Common myeloid progenitor, CD34-positive (primary cell): Measurements from ENCODE around the gene SLMAP.

Source experiments
- CTCF ChIA-PET: fragments of 350-600 bp; sonication (Branson Sonifier 250); formaldehyde crosslinking; loops from one replicate; lab custom pipeline; 2021; ENCODE audit warnings: antibody characterized with exemption; lab: Charles Lee
- POLR2A ChIA-PET: fragments of 350-600 bp; sonication (Branson Sonifier 250); formaldehyde crosslinking; loops from one replicate; lab custom pipeline; 2021; ENCODE audit warnings: antibody characterized with exemption; lab: Charles Lee
- DNase-seq, 3 donors: peaks; one replicate each; pipeline versions ENCODE4 v3.0.0 to v3.0.0-alpha.2; 2013
- H3K27ac ChIP-seq, 2 experiments: 1 replicate in 1 of 2; 2 replicates in 1 of 2; pipeline ENCODE4 v1.7.0; 2013; ENCODE audit warnings: inconsistent platforms in 2 of 2, low read length in 2 of 2, mild to moderate bottlenecking in 2 of 2, low read depth in 1 of 2, moderate library complexity in 1 of 2; ENCODE audit not compliant: severe bottlenecking in 2 of 2, insufficient read depth in 1 of 2, poor library complexity in 1 of 2
- H3K27me3 ChIP-seq, 5 experiments: replicated peaks in 2 of 5; 1 replicate in 3 of 5; 2 replicates in 2 of 5; pipeline versions ENCODE4 v1.6.1 to v1.7.0; 2013; ENCODE audit warnings: low read length in 4 of 5, mild to moderate bottlenecking in 2 of 5, moderate library complexity in 2 of 5, inconsistent platforms in 1 of 5; ENCODE audit not compliant: insufficient read depth in 5 of 5, control insufficient read depth in 4 of 5
- H3K36me3 ChIP-seq, 4 experiments: 1 replicate in 2 of 4; 2 replicates in 2 of 4; pipeline versions ENCODE4 v1.6.1 to v1.7.0; 2013; ENCODE audit warnings: low read length in 3 of 4, control low read depth in 1 of 4, mild to moderate bottlenecking in 1 of 4; ENCODE audit not compliant: control insufficient read depth in 4 of 4, insufficient read depth in 4 of 4
- H3K4me1 ChIP-seq, 4 experiments: 1 replicate in 3 of 4; 2 replicates in 1 of 4; pipeline versions ENCODE4 v1.6.1 to v1.7.1; 2013; ENCODE audit warnings: low read length in 3 of 4, mild to moderate bottlenecking in 3 of 4, control low read depth in 1 of 4, inconsistent platforms in 1 of 4, moderate library complexity in 1 of 4; ENCODE audit not compliant: control insufficient read depth in 4 of 4, insufficient read depth in 4 of 4; ENCODE audit errors: control extremely low read depth in 1 of 4
- H3K4me3 ChIP-seq, 7 experiments: 1 replicate in 4 of 7; 2 replicates in 3 of 7; pipeline versions ENCODE4 v1.5.1 to v1.7.0; 2013; ENCODE audit warnings: mild to moderate bottlenecking in 7 of 7, low read length in 6 of 7, moderate library complexity in 6 of 7, inconsistent platforms in 2 of 7, low read depth in 2 of 7, control low read depth in 1 of 7; ENCODE audit not compliant: insufficient read depth in 4 of 7, control insufficient read depth in 1 of 7; ENCODE audit errors: extremely low read depth in 1 of 7
- H3K9me3 ChIP-seq, 5 experiments: 1 replicate in 4 of 5; 2 replicates in 1 of 5; pipeline versions ENCODE4 v1.6.1 to v1.7.1; 2013; ENCODE audit warnings: low read length in 4 of 5, mild to moderate bottlenecking in 2 of 5, inconsistent platforms in 1 of 5, low read depth in 1 of 5, moderate library complexity in 1 of 5; ENCODE audit not compliant: control insufficient read depth in 4 of 5, insufficient read depth in 2 of 5; ENCODE audit errors: control extremely low read depth in 1 of 5
- WGBS: methylation state at CpG from one replicate; pipeline ENCODE4 v1.1.5; 2013; ENCODE audit not compliant: insufficient coverage; 5-methylcytosine and 5-hydroxymethylcytosine counted together

SLMAP gene

GRCh38 chr3:57718118-57718517 is 38.0 kb upstream of the SLMAP start:
- ChIA-PET POLR2A (no interaction called here), CTCF (no interaction called here)
- H3K4me3 ChIP-seq: no peak overlapping the region
- no peaks in the 10 kb centered on the region for H3K27me3 ChIP-seq
- H3K4me1 ChIP-seq: no peaks in the 10 kb centered on the region
- H3K27ac ChIP-seq: no peak overlapping the region
- H3K9me3 ChIP-seq: no peaks in the 10 kb centered on the region
- DNase-seq: no peak
- H3K36me3 ChIP-seq: no peaks in the 10 kb centered on the region
- no CpG with 5 or more reads among the region's 1 CpG for WGBS

GRCh38 chr3:57726397-57726796 is 29.7 kb upstream of the SLMAP start:
- no peak for DNase-seq
- Histone ChIP-seq H3K27me3 (no peaks in the 10 kb centered on the region), H3K4me3 (no peak overlapping the region), H3K4me1 (peaks cover 0 to 4% (median 0%) of the 10 kb centered on the region in 4 experiments), H3K36me3 (no peaks in the 10 kb centered on the region), H3K27ac (no peak overlapping the region), H3K9me3 (no peaks in the 10 kb centered on the region)
- POLR2A ChIA-PET: no interaction called here
- CTCF ChIA-PET: interaction anchor here (1.8 kb wide), 1 partner anchor 85 kb away, joined by 3 read pairs; no protein-coding TSS in a partner anchor

DNA sequence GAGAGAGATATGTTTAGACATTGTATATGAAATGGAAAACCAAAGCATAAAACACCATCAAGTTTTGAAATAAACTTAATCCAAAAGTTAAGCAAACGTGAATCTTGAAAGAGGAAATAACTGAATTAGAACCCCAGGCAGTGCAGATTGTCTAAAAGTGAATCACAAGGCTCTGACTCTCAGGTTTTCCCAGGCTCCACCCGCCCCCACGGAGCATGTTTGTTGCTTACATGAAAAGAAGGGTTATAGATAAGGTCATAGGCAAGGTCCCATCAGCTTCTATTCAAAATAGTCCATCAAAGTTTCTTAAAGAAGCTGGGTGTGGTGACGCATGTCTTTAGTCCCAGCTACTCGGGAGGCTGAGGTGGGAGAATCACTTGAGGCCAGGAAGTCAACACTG is 29.0 kb upstream of the SLMAP start:
- Histone ChIP-seq H3K4me1 (peaks cover 0 to 4% (median 0%) of the 10 kb centered on the region in 4 experiments), H3K4me3 (no peak overlapping the region), H3K27ac (no peak overlapping the region), H3K9me3 (no peaks in the 10 kb centered on the region), H3K27me3 (no peaks in the 10 kb centered on the region), H3K36me3 (no peaks in the 10 kb centered on the region)
- no peak for DNase-seq
- ChIA-PET POLR2A (no interaction called here), CTCF (interaction anchor here (0.6 to 1.8 kb wide), 3 partner anchors 47 to 596 kb away, joined by 3 read pairs; no protein-coding TSS in a partner anchor)
- WGBS: 100% methylated on average over 3 of the region's 5 CpGs

DNA sequence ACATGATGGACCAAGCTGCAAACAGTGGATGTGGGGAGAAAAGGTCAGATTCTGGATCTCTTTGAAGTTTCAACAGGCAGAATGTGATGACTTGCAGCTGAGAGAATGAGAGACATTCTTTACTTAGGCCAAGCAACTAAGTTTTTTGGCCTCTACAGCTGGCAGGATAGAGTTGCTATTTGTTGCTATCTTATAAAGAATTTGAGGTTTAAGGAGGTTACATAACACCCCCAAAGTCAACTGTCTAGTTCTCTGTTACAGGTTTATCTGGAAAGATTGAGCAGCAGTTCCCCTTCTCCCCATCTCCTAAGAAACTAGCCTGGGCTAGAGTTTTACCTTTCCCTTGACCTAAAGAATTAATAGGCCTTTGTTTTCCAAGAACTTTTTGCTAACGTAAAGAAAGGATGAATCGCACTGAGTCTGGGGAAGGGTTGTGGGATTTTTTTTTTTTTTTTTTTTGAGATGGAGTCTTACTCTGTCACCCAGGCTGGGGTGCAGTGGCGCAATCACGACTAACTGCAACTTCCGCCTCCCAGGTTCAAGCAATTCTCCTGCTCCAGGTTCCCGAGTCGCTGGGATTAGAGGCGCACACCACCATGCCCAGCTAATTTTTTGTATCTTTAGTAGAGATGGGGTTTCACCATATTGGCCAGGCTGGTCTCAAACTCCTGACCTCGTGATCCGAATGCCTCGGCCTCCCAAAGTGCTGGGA is 26.6 kb upstream of the SLMAP start:
- ChIA-PET POLR2A (no interaction called here), CTCF (interaction anchor here (0.7 to 1.3 kb wide), 2 partner anchors 8 to 40 kb away, joined by 3 to 4 read pairs; no protein-coding TSS in a partner anchor)
- no peaks in the 10 kb centered on the region for H3K27me3 ChIP-seq
- 100% methylated on average over 4 of the region's 11 CpGs for WGBS
- peak in 2 of 3 donors; percentile 17 to 44 for DNase-seq
- H3K27ac ChIP-seq: no peak overlapping the region
- H3K9me3 ChIP-seq: no peaks in the 10 kb centered on the region
- no peak overlapping the region for H3K4me3 ChIP-seq
- H3K36me3 ChIP-seq: no peaks in the 10 kb centered on the region
- H3K4me1 ChIP-seq: peaks cover 0 to 4% (median 0%) of the 10 kb centered on the region in 4 experiments

DNA sequence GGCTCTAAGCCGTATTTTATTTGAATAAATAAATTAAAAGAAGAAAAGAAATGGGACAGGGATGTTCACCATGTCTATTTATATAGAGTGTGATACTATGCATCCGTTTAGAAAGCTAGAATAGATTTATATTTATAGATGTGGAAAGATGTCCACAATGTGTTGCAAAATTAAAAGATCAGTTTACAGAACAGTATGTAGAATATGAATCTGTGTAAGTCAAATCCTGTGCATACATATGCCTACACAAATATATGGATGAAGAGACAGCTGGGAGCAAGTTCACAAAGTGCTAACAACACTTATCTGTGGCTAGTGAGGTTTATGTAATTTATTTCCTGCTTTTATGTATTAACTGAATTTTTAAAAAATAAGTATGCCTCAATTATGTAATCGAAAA is 25.4 kb upstream of the SLMAP start:
- Histone ChIP-seq H3K4me1 (peaks cover 0 to 4% (median 0%) of the 10 kb centered on the region in 4 experiments), H3K4me3 (no peak overlapping the region), H3K27ac (no peak overlapping the region), H3K36me3 (no peaks in the 10 kb centered on the region), H3K27me3 (no peaks in the 10 kb centered on the region), H3K9me3 (no peaks in the 10 kb centered on the region)
- no CpG with 5 or more reads among the region's 3 CpGs for WGBS
- POLR2A ChIA-PET: no interaction called here
- CTCF ChIA-PET: no interaction called here
- no peak for DNase-seq

DNA sequence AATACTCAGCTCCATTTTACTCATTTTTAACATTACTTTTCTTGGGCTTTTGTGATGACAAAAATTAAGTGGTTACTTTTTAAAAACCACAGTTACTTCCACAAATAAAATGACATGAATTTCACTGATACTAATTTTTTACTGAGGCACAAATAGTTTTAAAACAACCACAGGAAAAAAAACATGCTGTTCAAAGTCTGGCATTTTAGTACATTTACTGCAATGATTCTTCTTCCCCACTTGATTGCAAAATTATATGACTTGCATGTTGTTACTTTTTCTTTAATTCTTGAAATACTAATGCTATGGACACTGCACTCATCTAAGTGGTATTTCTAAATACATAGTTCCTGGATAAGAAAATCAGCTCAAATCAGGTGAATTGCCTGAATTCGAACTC is 24.8 kb upstream of the SLMAP start:
- Histone ChIP-seq H3K9me3 (no peaks in the 10 kb centered on the region), H3K27me3 (no peaks in the 10 kb centered on the region), H3K4me1 (peaks cover 0 to 4% (median 0%) of the 10 kb centered on the region in 4 experiments), H3K4me3 (no peak overlapping the region), H3K27ac (no peak overlapping the region), H3K36me3 (no peaks in the 10 kb centered on the region)
- CTCF ChIA-PET: no interaction called here
- no peak for DNase-seq
- POLR2A ChIA-PET: no interaction called here
- WGBS: 100% methylated on average over 1 of the region's 1 CpG

GRCh38 chr3:57733790-57734189 is 22.3 kb upstream of the SLMAP start:
- POLR2A ChIA-PET: no interaction called here
- no peak overlapping the region for H3K4me3 ChIP-seq

More at GRCh38 chr3:57733790-57734189, 22.3 kb upstream of the SLMAP start:
- Histone ChIP-seq H3K27ac (no peak overlapping the region), H3K9me3 (no peaks in the 10 kb centered on the region), H3K27me3 (no peaks in the 10 kb centered on the region), H3K36me3 (no peaks in the 10 kb centered on the region), H3K4me1 (peaks cover 0 to 4% (median 0%) of the 10 kb centered on the region in 4 experiments)
- CTCF ChIA-PET: interaction anchor here (0.7 kb wide), 1 partner anchor 18 kb away, joined by 3 read pairs; no protein-coding TSS in a partner anchor
- 92% methylated on average over 2 of the region's 2 CpGs for WGBS
- DNase-seq: no peak
